GM12878 (cell line): ENCODE measurements around the gene SEC11C.

Experiments used
- POLR2AphosphoS5 ChIP-seq: IDR thresholded peaks from 2 replicates; pipeline ENCODE4 v1.6.1; 2011; ENCODE audit warnings: mild to moderate bottlenecking, low read length, inconsistent platforms
- TF ChIP-seq, protein P1 (sequence below), 3 experiments: IDR thresholded peaks in 2 of 3; conservative IDR thresholded peaks in 1 of 3; 2 replicates each; pipeline ENCODE4 v1.5.1; 2011; ENCODE audit warnings: low read depth in 3 of 3, low read length in 3 of 3, mild to moderate bottlenecking in 3 of 3, control low read depth in 2 of 3, moderate library complexity in 2 of 3, inconsistent platforms in 1 of 3, mixed read lengths in 1 of 3; ENCODE audit not compliant: control insufficient read depth in 2 of 3, insufficient read depth in 1 of 3; ENCODE audit errors: extremely low read depth in 1 of 3

DNA sequence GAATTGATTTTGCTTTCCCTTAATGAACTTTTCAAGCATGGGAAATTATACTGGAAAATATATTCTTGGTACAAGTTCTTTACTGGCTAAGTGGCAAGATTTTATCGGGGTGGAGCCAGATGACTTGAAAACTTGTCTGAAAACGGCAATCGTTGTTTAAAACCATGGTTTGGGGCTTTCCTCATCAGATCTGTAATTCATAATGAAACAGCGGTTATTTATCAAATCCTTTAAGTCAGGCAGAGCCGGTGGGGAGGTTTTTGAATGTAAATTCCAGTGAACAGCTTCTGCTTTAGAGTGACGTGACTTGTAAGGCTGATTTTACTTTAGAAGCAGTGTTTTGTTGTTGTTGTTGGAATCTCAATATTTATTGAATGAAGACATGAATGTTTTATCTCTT, 2.6 kb downstream of the SEC11C start:
- no peak for TF ChIP-seq POLR2AphosphoS5
- TF ChIP-seq, protein P1, sequence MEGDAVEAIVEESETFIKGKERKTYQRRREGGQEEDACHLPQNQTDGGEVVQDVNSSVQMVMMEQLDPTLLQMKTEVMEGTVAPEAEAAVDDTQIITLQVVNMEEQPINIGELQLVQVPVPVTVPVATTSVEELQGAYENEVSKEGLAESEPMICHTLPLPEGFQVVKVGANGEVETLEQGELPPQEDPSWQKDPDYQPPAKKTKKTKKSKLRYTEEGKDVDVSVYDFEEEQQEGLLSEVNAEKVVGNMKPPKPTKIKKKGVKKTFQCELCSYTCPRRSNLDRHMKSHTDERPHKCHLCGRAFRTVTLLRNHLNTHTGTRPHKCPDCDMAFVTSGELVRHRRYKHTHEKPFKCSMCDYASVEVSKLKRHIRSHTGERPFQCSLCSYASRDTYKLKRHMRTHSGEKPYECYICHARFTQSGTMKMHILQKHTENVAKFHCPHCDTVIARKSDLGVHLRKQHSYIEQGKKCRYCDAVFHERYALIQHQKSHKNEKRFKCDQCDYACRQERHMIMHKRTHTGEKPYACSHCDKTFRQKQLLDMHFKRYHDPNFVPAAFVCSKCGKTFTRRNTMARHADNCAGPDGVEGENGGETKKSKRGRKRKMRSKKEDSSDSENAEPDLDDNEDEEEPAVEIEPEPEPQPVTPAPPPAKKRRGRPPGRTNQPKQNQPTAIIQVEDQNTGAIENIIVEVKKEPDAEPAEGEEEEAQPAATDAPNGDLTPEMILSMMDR (IDR thresholded peaks at IDR 0.05 in 2 of 3, conservative IDR thresholded peaks at IDR 0.05 in 1 of 3; ENCODE audit: control insufficient read depth in 2 of 3, extremely low read depth in 1 of 3, insufficient read depth in 1 of 3, low read depth in 3 of 3, low read length in 3 of 3), result no peak
